GM21515 (cell line): ENCODE measurements around the gene EFHD2.
"Not testable (repeated sequence)": the region's sequence is repeated elsewhere in the genome, so short reads cannot be mapped to it uniquely, and the experiment has no call there.

Experiments used
- ATAC-seq: cut with Tn5 transposase; IDR thresholded peaks from one replicate; pipeline ENCODE4 v1.9.1; 2021; ENCODE audit not compliant: unreplicated experiment

The EFHD2 gene

GRCh38 chr1:15449567-15449966 lies 39.9 kb downstream of the EFHD2 start:
- no peak for ATAC-seq

GRCh38 chr1:15451014-15451722 lies 41.5 kb downstream of the EFHD2 start:
- ATAC-seq, result no peak

GRCh38 chr1:15452216-15452615 lies 42.5 kb downstream of the EFHD2 start:
- no peak for ATAC-seq

- ATAC-seq, result no peak
Observed at GRCh38 chr1:15452866-15453571, 43.3 kb downstream of the EFHD2 start.

GRCh38 chr1:15453734-15454133 lies 44.0 kb downstream of the EFHD2 start:
- no peak for ATAC-seq

- no peak for ATAC-seq
Observed at GRCh38 chr1:15454256-15454655, 44.6 kb downstream of the EFHD2 start.

GRCh38 chr1:15455522-15455921 lies 45.8 kb downstream of the EFHD2 start:
- no peak for ATAC-seq

GRCh38 chr1:15456313-15456954 lies 46.7 kb downstream of the EFHD2 start, which contains the start of gene CELA2A:
TSS of gene CELA2A (plus strand) at chr1:15456732. CDS start at chr1:15456754, 22 bp downstream.
- no peak for ATAC-seq

- ATAC-seq, result no peak
Observed at GRCh38 chr1:15457585-15457984, 47.9 kb downstream of the EFHD2 start.

GRCh38 chr1:15458388-15458787 lies 48.7 kb downstream of the EFHD2 start:
- ATAC-seq, result not testable (repeated sequence)

- no peak for ATAC-seq
Observed at GRCh38 chr1:15459771-15460707, 50.4 kb downstream of the EFHD2 start.

GRCh38 chr1:15460708-15461095 lies 51.0 kb downstream of the EFHD2 start:
- ATAC-seq, result no peak

- not testable (repeated sequence) for ATAC-seq
Observed at GRCh38 chr1:15463064-15463800, 53.5 kb downstream of the EFHD2 start.

GRCh38 chr1:15463926-15464322 lies 54.2 kb downstream of the EFHD2 start:
- ATAC-seq, result not testable (repeated sequence)

GRCh38 chr1:15465674-15466073 lies 56.0 kb downstream of the EFHD2 start:
- ATAC-seq, result no peak

GRCh38 chr1:15466955-15467625 lies 57.4 kb downstream of the EFHD2 start:
- not testable (repeated sequence) for ATAC-seq

- ATAC-seq, result no peak
Observed at GRCh38 chr1:15468145-15468544, 58.5 kb downstream of the EFHD2 start.

GRCh38 chr1:15469361-15469760 lies 59.7 kb downstream of the EFHD2 start:
- ATAC-seq, result no peak

GRCh38 chr1:15469821-15470448 lies 60.2 kb downstream of the EFHD2 start:
- not testable (repeated sequence) for ATAC-seq
